CD4-positive, alpha-beta T cell treated with Interleukin-17A for 1 hour (primary cell): Measurements from ENCODE around the gene ARHGEF11.
A peak's percentile ranks its signal among the peaks of the same experiment; 100 is the strongest.
"Not testable (repeated sequence)": the region's sequence is repeated elsewhere in the genome, so short reads cannot be mapped to it uniquely, and the experiment has no call there.

ENCODE experiments used
- DNase-seq: peaks from one replicate; pipeline ENCODE4 v3.0.0-alpha.2; 2020

Gene ARHGEF11, protein sequence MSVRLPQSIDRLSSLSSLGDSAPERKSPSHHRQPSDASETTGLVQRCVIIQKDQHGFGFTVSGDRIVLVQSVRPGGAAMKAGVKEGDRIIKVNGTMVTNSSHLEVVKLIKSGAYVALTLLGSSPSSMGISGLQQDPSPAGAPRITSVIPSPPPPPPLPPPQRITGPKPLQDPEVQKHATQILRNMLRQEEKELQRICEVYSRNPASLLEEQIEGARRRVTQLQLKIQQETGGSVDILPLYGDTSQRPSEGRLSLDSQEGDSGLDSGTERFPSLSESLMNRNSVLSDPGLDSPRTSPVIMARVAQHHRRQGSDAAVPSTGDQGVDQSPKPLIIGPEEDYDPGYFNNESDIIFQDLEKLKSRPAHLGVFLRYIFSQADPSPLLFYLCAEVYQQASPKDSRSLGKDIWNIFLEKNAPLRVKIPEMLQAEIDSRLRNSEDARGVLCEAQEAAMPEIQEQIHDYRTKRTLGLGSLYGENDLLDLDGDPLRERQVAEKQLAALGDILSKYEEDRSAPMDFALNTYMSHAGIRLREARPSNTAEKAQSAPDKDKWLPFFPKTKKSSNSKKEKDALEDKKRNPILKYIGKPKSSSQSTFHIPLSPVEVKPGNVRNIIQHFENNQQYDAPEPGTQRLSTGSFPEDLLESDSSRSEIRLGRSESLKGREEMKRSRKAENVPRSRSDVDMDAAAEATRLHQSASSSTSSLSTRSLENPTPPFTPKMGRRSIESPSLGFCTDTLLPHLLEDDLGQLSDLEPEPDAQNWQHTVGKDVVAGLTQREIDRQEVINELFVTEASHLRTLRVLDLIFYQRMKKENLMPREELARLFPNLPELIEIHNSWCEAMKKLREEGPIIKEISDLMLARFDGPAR (N-terminal part only)

DNA sequence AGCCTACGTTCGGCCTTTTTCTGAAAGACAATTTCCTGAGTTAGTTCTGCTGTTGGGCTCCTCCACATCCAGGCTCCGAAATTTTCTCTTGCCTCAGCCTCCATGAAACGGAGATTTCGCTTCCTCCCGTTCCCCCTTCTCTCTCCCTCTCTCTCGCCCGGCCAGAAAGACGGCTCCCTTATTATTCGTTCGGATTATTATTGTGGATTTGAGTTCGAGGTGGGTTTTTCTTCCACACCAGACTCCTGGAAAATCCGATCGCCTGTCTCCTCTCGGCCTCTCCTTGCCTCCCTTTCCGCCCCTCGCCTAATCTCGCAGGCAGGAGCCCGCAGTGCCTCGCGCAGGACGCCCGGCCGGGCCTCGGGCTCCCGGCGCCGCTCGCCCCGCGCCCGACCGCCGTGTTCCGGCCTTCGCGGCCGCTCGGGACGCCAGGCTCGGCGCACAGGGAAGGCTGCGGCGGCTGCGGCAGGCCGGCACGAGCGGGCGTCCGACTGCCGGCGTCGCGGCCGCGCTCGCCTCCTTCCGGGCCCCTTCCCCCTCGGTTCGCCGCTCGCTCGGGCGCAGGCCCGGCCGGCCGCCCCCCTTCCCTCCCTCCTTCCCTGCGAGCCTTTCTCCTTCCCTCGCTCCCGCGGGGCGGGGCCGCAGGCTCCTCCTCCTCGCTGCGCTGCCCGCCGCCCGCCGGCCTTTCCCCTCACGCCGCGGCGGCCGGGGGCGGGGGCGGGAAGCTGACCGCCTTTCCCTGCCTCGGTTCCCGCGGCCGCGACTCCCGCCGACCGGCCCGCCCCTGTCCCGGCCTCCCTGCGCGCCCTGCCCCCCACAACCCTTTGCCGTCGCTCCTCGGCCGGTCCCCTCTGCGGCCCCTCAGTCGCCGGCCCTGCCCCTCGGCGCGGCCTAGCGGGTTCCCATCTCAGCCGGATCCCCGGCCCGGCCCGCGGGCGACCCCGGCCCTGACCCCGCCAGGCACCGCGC is at the start of gene ARHGEF11:
Gene ARHGEF11 (minus strand): TSS at position 493 of the 969 bp plus-strand sequence. CDS start 1,412 bp downstream, outside the sequence.
- DNase-seq, result no peak

DNA sequence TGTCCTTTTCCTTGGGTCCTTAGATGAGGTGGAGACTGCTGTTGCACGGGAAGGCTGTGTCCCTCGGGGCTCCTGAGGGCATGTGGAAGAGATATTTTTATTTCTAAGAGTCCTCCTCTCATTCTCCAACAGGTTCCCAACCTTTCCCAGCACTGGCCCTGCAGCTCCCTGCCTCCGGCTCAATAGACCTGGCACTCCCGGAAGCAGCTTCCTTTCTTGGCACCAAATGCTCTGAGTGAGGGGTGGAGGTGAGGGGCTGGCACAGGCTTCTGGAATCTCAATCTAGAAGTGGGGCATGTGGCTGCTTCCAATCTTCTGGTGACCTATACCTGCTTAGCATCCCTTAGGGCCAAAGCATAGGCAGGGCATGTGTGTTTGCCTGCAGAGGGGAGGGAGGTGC is 49.5 kb upstream of the ARHGEF11 start:
- DNase-seq, result no peak

DNA sequence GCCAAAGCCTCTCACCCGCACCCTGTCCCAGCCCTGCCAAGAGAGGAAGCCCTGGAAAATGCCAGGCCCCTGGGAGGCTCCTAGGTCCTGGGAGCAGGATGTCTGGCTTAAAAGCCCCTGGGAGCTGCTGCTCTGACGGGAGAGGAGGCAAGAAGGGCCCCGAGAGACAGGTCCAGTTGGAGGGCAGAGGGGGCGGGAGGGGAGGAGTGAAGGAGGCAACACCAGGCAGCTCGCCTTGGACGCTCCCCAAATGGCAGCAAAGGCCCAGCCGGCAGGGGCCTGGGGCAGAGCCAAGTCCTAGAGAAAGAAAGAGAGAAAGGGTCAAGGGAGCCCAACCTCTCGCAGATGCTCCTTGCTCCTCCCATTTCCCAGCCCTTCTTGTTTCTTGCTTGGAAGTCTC is 47.3 kb upstream of the ARHGEF11 start:
- DNase-seq, result no peak

DNA sequence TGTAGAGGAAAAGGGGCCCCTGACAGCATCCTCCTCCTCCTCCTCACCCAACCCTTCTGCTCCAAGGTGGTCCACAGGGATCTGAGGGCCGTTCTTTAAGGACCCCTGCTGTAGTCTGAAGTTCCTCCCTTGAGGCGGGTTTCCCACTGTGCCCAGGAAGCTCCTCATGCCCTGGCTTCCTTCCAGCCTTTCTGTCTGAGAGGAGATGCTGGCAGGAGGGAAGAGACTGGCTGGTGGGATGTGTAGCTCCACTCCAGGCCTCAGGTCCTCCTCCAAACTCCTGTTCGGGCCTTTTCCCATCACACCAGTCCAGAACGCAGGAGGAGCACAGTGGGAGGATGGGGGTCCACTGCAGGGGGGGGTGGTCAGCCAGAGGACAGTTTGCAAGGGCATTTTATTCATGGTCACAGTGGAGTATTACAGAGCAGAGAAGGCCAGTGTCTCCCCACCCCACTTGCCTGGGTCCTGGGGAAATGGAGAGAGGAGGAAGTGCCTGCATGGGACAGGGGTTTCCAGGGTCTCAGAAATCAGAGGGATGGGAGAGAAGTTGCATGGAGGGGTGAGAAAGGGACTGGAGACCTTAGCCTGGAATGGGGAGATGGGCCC is 46.2 kb upstream of the ARHGEF11 start:
- no peak for DNase-seq

DNA sequence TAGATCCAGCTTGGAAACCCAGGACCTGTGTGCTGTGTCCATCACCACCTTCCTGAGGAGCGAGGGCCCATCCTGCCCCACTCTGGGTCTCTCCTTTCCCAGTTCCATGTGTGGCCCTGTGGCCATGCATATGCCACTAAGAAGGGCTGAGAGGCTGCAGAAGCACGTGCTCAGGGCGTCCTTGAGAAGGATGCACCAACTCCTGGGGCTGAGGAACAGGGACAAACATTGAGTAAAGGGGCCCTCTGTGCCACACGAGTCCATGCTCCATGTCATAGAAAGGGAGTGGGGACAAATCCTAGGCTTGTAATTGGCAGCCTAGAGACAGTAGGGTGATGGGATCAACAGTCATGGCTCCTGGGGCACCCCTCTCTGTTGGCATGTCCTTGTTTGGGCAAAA is 45.6 kb upstream of the ARHGEF11 start:
- DNase-seq, result no peak

DNA sequence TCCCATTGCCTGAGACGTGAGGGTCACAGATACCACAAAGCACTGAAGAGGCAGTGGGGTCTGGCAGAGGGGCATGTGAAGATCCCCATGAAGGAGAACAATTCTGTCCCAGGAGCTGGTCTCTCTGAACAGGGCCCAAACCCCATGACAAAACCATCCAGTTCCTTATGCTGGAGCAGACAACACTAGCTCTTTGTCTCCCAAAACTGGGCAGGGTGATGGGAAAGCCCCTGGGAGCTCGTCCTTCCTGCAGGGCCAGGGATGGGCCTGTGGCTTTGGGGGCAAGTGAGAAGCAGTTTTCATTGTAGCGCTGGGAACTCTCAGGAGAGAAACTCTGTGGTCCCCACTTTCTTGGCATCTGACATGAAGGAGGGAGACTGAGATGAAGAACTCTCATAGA is 45.2 kb upstream of the ARHGEF11 start:
- no peak for DNase-seq

DNA sequence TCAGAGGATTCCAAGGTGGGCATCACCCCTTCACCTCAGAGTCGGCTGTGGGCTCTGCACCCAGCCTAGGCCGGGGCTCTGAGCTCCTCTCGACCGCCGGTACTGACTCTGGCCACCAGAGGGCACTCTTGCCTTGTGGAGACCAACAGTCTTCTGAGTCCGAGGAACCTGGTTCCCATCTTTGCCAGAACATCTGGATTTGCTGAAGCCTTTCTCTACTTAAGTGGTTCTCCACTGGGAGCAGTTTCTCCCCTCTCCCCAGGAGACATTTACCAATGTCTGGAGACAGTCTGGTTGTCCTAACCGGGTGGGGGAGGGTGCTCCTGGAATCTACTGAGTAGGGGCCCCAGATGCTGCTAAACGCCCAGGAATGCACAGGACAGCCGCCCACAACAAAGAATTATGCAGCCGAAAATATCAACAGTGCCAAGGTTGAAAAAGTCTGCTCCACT is 44.7 kb upstream of the ARHGEF11 start:
- DNase-seq, result peak; percentile 82

DNA sequence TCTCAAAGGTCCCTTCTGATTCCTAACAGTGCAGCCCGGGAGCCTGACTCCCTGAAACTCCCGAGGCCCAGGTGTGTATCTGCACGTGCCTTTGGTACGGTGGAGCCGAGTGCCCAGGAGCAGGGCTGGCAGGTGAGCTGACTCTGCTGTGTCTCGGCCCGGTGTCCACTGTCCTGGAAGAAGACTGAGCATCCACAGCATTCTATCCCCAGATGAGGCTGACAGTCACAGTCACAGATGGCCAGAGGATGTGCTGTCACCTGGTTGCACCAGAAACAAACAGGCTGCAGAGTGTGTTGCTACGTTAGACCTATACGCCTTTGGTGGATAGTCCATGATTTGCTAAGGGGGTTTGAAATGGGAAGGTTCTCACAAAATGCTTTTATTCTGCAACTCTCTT is 44.2 kb upstream of the ARHGEF11 start:
- DNase-seq, result no peak

DNA sequence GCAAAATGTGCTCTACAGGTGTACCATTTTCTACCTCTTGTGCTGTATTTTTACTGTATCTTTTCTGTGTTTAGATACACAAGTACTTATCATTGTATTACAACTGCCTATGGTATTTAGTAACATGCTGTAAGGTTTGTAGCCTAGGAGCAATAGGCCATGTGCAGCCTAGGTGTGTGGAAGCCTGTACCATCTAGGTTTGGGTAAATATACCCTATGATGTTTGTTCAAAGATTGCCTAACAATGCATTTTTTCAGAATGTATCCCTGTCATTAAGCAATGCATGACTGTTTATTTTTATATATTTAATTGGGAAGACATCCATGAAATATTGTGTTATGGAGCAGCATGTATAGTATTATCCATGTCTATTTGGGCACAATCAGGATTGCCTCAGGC is 43.1 kb upstream of the ARHGEF11 start:
- DNase-seq, result no peak

DNA sequence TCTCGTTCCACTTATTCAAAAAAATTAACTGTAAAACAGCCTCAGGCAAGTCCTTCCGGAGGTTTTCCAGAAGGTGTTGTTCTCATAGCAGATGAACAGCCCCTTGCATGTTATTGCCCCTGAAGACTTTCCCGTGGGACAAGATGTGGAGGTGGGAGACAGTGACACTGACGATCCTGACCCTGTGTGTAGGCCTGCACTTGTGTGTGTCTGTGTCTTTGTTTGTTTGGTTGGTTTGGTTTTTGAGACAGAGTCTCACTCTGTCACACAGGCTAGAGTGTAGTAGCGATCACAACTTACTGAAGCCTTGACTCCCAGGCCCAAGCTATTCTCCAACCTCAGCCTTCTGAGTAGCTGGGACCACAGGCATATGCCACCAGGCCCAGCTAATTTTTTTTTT is 41.5 kb upstream of the ARHGEF11 start:
- no peak for DNase-seq

DNA sequence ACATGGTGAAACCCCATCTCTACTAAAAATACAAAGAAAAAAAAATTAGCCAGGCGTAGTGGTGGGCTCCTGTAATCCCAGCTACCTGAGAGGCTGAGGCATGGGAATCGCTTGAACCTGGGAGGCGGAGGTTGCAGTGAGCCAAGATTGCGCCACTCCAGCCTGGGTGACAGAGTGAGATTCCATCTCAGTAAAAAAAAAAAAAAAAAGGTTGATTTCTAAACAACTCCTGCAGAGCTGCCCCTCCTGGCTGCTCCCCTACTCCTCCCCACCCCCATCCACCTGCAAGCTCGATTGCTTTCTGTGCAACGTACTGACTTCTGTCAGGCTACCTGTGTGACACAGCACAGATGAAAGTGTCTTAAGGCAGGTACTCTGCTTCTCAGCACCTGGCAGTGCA is 40.8 kb upstream of the ARHGEF11 start:
- DNase-seq, result no peak

DNA sequence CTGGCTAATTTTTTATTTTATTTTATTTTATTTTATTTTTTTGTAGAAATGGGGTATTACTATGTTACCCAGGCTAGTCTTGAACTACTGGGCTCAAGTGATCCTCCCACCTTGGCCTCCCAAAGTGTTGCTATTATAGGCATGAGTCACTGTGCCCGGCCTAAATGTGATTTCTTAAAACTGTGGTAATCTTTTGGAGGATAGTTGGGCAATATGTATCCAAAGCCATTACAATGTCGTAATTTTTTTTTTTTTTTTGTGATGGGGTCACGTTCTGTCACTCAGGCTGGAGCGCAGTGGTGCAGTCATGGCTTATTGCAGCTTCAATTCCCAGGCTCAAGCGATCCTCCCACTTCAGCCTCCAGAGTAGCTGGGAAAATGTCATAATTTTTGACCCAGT is 39.9 kb upstream of the ARHGEF11 start:
- no peak for DNase-seq

DNA sequence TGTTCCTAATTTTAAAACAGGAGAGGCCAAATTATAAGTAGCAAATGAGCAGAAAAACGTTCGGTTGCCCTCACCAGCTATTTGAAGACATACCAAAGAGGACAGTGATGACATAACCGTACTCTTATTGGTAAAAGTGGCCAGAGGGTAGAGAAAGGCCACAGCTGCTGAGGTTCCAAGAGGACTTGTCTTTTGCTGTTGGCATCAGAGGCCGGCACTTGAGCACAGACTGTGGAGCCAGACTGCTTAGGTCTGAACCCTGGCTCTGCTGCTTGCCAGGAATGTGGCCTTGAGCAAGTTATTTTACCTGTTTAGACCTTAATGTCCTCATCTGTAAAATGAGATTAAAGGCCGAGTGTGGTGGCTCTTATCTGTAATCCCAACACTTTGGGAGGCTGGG is 39.2 kb upstream of the ARHGEF11 start:
- no peak for DNase-seq

DNA sequence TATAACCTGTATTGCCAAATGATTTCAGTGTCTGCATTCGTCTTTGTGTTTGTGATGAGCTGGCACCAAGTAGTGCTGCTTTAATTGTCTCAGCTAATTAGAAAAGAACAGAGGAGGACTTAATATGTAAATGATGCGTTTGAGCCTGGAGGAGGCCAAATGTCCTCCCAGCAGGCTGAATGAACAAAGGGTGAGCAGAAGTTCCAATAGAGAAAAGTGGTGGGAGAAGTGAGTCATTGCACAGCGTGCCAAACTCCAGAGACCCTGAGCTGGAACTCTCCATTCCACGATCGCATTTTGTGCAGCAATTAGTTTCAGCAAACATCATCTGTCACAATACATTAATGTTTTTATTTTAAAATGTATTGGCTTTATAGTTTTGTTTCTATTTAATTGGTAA is 36.2 kb upstream of the ARHGEF11 start:
- no peak for DNase-seq

DNA sequence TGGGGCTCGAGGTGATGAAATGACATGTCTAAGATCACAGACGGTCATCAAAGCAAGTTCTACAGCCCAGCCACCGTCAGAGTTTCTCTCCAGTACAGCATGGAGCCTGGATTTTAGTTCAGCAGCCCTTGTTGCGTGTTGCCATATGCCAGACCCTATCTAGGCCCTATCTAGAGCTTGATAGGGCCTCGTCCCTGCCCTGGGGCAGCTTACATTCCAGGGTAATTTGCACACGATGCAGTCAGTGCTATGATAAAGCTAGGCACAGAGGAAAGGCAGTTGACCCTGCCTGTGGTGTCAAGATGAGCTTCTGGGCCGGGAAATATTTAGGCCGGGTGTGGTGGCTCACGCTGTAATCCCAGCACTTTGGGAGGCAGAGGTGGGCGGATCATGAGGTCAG is 35.2 kb upstream of the ARHGEF11 start:
- DNase-seq, result no peak

DNA sequence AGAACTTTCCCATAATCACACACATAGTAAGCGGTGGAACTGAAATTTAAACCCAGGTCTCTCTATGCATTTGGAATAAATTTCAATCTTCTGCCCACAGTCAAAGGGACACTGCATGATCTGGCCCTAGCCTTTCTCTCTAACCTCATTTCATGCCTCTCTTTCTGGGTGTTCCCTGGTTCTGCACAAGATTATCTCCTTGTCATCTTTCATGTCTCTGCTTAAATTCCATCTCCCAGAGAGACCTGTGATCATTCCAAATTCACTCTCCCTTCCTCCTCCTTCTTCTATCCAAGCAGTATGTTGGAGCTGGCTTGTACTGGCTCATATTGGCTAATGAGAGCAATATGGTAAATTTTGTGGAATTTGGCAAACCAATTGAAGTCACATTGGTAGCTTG is 31.9 kb upstream of the ARHGEF11 start:
- no peak for DNase-seq

DNA sequence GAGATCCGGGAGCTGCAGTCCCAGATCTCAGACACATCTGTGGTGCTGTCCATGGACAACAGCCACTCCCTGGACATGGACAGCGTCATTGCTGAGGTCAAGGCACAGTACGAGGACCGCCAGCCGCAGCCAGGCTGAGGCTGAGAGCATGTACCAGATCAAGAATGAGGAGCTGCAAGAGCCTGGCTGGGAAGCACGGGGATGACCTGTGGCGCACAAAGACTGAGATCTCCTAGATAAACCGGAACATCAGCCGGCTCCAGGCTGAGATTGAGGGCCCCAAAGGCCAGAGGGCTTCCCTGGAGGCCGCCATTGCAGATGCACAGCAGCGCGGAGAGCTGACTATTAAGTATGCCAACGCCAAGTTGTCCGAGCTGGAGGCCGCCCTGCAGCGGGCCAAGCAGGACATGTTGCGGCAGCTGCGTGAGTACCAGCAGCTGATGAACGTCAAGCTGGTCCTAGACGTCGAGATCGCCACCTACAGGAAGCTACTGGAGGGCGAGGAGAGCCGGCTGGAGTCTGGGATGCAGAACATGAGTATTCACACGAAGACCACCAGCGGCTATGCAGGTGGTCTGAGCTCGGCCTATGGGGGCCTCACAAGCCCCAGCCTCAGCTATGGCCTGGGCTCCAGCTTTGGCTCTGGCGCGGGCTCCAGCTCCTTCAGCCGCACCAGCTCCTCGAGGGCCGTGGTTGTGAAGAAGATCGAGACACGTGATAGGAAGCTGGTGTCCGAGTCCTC is 28.6 kb upstream of the ARHGEF11 start:
- peak; percentile 45 for DNase-seq

DNA sequence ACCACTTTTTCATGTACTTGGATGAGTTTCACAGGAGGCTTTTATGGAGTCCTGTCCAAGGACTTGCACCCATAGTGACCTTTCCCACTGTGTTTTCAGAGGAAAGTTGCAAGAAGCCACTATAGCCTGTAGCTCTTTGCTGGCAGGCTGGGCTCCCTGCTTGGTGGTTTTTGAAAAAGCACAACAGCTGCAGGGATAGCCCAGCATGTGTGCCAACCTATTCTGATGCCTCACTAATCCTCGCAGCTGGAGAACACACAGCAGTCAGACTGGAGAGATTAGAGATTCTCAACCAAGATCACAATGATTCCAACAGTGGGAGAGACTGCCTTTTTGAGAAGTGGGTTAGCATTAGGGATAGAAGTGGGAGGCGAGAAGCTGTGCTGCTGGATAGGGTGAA is 24.1 kb upstream of the ARHGEF11 start:
- DNase-seq, result no peak

DNA sequence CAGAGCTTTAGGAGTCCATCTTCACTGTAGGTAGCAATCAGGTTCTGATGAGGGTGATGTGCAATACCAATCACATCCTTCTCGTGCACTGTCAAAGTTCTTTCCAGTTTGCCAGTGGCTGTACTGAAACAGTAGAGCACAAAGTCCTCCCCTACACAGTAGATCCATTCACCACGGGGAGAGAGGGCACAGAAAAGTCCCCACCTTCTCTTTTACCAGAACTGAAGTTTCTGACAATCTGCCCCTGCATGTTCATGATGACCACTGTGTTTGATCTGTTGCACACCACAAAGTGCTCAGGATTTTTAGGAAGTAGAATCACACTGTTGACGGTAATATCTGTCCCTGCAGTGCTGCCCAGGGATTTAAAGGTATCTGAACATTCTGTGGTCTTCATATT is 13.7 kb upstream of the ARHGEF11 start:
- not testable (repeated sequence) for DNase-seq

DNA sequence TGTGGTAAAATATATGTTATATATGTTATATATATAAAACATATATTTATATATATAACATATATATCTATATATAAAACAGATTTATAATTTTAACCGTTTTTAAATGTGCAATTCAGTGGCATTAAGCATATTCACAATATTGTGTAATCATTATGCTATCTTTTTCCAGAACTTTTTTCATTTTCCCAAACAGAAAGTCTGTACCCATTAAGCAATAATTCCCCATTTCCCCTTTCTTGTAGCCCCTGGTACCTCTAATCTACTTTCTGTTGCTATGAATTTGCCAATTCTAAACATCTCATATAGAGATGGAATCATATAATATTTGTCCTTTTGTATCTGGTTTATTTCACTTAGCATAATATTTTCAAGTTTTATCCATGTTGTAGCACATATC is 10.7 kb upstream of the ARHGEF11 start:
- DNase-seq, result no peak

DNA sequence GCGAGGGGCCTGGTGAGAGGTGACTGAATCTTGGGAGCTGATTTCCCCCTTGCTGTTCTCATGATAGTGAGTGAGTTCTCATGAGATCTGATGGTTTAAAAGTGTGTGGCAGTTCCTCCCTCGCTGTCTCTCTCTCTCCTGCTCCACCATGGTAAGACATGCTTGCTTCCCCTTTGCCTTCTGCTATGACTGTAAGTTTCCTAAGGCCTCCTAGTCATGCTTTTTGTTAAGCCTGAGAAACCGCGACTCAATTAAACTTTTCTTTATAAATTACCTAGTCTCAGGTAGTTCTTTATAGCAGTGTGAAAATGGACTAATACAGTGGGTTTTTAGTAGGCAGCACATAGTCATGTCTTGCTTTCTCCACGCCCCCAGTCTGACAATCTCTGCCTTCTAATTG is 10.2 kb upstream of the ARHGEF11 start:
- DNase-seq, result not testable (repeated sequence)

DNA sequence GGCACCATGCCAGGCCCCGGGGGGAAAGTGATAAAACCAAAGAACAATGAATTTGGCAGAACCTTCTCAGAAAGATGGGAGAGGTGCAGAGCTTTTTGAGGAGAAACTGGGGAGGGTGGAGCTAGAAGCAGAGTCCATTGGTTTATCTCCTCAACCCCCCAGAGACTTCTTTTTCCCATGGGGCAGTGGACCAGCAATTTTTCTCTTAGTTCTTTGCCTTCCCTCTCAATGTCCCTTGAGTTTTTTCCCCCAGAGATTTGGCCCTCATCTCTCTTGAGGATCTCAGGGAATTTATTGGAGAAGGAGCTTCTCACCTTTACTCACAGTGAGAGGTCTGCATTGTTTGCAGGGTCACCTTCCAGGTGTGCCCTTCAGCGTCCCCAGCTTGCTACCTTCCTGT is 5.3 kb upstream of the ARHGEF11 start:
- DNase-seq, result no peak
